ENCODE results near the gene MTRF1L. TPM values are rescaled to one million over a fixed set of nuclear protein-coding genes. Genes with fewer than 3 reads are reported as not detected.

MTRF1L gene
- total RNA-seq, 2 experiments from 2014 or later: 20.8 to 21.5 TPM

GRCh38 chr6:152952045-152952444 is 50.5 kb downstream of the MTRF1L start:
- no peak overlapping the region for H3K4me3 Mint-ChIP-seq
- no peak overlapping the region for H3K27ac Mint-ChIP-seq
- DNase-seq: no peak
- ChIA-PET CTCF (no interaction called here), POLR2A (no interaction called here)
- H3K9me3 Mint-ChIP-seq: no peaks in the 10 kb centered on the region
- peaks cover 27% of the 10 kb centered on the region for H3K27me3 Mint-ChIP-seq
- H3K4me1 Mint-ChIP-seq: peaks cover 5% of the 10 kb centered on the region
- no peaks in the 10 kb centered on the region for H3K36me3 Mint-ChIP-seq (ENCODE audit: low read depth)

DNA sequence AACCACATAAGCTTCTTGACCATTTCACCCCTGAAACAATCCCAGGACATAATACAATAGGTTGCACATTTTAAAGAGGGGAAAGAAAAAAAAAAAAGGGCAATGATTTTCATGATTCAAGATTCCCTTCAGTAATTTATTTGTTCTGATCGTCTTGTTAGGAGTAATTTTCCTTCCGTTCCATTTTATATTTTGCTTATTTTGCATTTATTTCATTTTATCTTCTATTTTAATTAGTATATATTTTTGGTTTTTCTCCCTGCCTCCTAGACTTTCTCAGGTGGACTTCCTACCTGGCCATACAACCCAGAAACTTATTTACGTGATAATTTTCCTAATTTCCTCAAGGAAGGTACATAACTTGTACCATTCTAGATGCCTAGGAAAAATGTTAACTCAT is 52.3 kb downstream of the MTRF1L start:
- no peak overlapping the region for H3K4me3 Mint-ChIP-seq
- no peaks in the 10 kb centered on the region for H3K9me3 Mint-ChIP-seq
- H3K27ac Mint-ChIP-seq: no peak overlapping the region
- ChIA-PET POLR2A (no interaction called here), CTCF (interaction anchor here (1.0 kb wide), 1 partner anchor 22 kb away, joined by 3 read pairs; no protein-coding TSS in a partner anchor)
- no peaks in the 10 kb centered on the region for H3K36me3 Mint-ChIP-seq (ENCODE audit: low read depth)
- H3K4me1 Mint-ChIP-seq: peaks cover 5% of the 10 kb centered on the region
- DNase-seq: no peak
- H3K27me3 Mint-ChIP-seq: peaks cover 28% of the 10 kb centered on the region

GRCh38 chr6:152948150-152948768 is 54.2 kb downstream of the MTRF1L start:
- H3K4me3 Mint-ChIP-seq: no peak overlapping the region
- CTCF ChIA-PET: interaction anchor here (0.8 to 2.0 kb wide), 15 partner anchors 9 to 463 kb away, joined by 3 to 9 read pairs (median 4); no protein-coding TSS in a partner anchor
- DNase-seq: no peak

GRCh38 chr6:152946995-152947394 is 55.5 kb downstream of the MTRF1L start:
- Mint-ChIP-seq H3K27ac (no peak overlapping the region), H3K4me3 (no peak overlapping the region), H3K9me3 (no peaks in the 10 kb centered on the region), H3K4me1 (peaks cover 3% of the 10 kb centered on the region), H3K36me3 (ENCODE audit: low read depth) (no peaks in the 10 kb centered on the region), H3K27me3 (peaks cover 25% of the 10 kb centered on the region)
- ChIA-PET POLR2A (no interaction called here), CTCF (interaction anchor here (0.9 to 2.0 kb wide), 4 partner anchors 7 to 82 kb away, joined by 3 to 9 read pairs (median 6); no protein-coding TSS in a partner anchor)
- DNase-seq: no peak

More at GRCh38 chr6:152948150-152948768, 54.2 kb downstream of the MTRF1L start:
- Mint-ChIP-seq H3K4me1 (peaks cover 5% of the 10 kb centered on the region), H3K27me3 (peaks cover 25% of the 10 kb centered on the region), H3K9me3 (no peaks in the 10 kb centered on the region), H3K27ac (no peak overlapping the region), H3K36me3 (ENCODE audit: low read depth) (no peaks in the 10 kb centered on the region)
- POLR2A ChIA-PET: no interaction called here

DNA sequence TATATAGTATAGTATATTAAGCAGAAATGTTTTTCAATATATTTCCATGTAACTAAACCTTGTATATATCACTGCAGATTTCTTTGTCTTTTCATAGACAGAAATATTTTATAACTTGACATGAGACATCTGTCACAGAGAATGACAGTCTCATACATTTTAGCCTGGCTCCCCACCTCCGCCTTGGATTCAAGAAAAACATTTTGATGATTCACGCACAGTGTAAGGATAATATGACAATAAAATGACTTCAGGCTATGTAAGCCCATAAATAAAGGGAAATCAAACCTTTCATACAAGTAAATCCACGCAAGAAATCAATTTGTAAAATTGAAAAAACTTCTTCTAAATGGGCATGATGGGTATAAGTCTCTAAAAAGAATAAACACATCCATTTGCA is 56.0 kb downstream of the MTRF1L start:
- CTCF ChIA-PET: no interaction called here
- POLR2A ChIA-PET: no interaction called here
- Mint-ChIP-seq H3K9me3 (no peaks in the 10 kb centered on the region), H3K27me3 (peaks cover 24% of the 10 kb centered on the region), H3K4me3 (no peak overlapping the region), H3K36me3 (ENCODE audit: low read depth) (no peaks in the 10 kb centered on the region), H3K27ac (no peak overlapping the region), H3K4me1 (peaks cover 2% of the 10 kb centered on the region)
- no peak for DNase-seq

- POLR2A ChIA-PET: no interaction called here
- no peaks in the 10 kb centered on the region for H3K36me3 Mint-ChIP-seq (ENCODE audit: low read depth)
- CTCF ChIA-PET: no interaction called here
- DNase-seq: no peak
- no peak overlapping the region for H3K27ac Mint-ChIP-seq
- peaks cover 24% of the 10 kb centered on the region for H3K27me3 Mint-ChIP-seq
- no peaks in the 10 kb centered on the region for H3K9me3 Mint-ChIP-seq
- H3K4me1 Mint-ChIP-seq: peaks cover 2% of the 10 kb centered on the region
- H3K4me3 Mint-ChIP-seq: no peak overlapping the region
These were observed 59.1 kb downstream of the MTRF1L start for GRCh38 chr6:152943260-152943897.

- ChIA-PET CTCF (interaction anchor here (1.2 kb wide), 1 partner anchor 12 kb away, joined by 4 read pairs; no protein-coding TSS in a partner anchor), POLR2A (no interaction called here)
- no peaks in the 10 kb centered on the region for H3K36me3 Mint-ChIP-seq (ENCODE audit: low read depth)
- no peaks in the 10 kb centered on the region for H3K9me3 Mint-ChIP-seq
- DNase-seq: no peak
- peaks cover 22% of the 10 kb centered on the region for H3K27me3 Mint-ChIP-seq
- no peak overlapping the region for H3K27ac Mint-ChIP-seq
- no peaks in the 10 kb centered on the region for H3K4me1 Mint-ChIP-seq
- no peak overlapping the region for H3K4me3 Mint-ChIP-seq
These were observed 60.1 kb downstream of the MTRF1L start for GRCh38 chr6:152942319-152942869.

GRCh38 chr6:152941746-152942145 is 60.8 kb downstream of the MTRF1L start:
- H3K9me3 Mint-ChIP-seq: no peaks in the 10 kb centered on the region
- H3K27ac Mint-ChIP-seq: no peak overlapping the region
- no peak overlapping the region for H3K4me3 Mint-ChIP-seq
- no peaks in the 10 kb centered on the region for H3K36me3 Mint-ChIP-seq (ENCODE audit: low read depth)
- H3K27me3 Mint-ChIP-seq: peaks cover 23% of the 10 kb centered on the region
- POLR2A ChIA-PET: no interaction called here
- no peaks in the 10 kb centered on the region for H3K4me1 Mint-ChIP-seq
- no peak for DNase-seq
- CTCF ChIA-PET: interaction anchor here (1.2 kb wide), 1 partner anchor 13 kb away, joined by 4 read pairs; no protein-coding TSS in a partner anchor

Other genes with a start within 250 kb of the MTRF1L start
- 10 to 100 TPM; 68.7 to 71.2 TPM for gene FBXO5, start 19.7 kb downstream of the MTRF1L start, total RNA-seq
- under 1 TPM in 1 of 2 experiments, not detected in 1; 0.10 TPM for gene RGS17, start 128.6 kb upstream of the MTRF1L start, total RNA-seq

Data from activated CD4-positive, alpha-beta memory T cell treated with anti-CD3 and anti-CD28 coated beads, Interleukin-2, amount 10 ng/mL, durations not matched to agents 7 days and 5 days (primary cell).